ENCODE measurements around the gene APOE.
"Not testable (repeated sequence)": the region's sequence is repeated elsewhere in the genome, so short reads cannot be mapped to it uniquely, and the experiment has no call there.

APOE gene

DNA sequence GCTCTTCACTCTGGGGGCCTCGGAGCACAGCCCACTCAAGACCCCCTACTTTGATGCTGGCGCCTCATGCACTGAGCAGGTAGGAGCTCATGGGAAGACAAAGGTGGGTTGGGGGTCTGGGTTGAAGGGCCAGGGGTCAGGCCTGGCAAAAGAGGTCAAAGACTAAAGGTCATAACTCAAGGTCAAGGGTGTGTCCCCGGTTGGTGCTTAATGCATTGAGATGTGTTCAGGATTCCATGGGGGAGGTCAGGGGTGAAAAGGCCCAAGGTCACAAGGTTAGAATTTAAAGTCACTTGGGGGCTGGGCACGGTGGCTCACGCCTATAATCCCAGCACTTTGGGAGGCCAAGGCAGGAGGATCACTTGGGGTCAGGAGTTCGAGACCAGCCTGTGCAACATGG lies 19.5 kb upstream of the APOE start:
- TF ChIP-seq, protein P1, sequence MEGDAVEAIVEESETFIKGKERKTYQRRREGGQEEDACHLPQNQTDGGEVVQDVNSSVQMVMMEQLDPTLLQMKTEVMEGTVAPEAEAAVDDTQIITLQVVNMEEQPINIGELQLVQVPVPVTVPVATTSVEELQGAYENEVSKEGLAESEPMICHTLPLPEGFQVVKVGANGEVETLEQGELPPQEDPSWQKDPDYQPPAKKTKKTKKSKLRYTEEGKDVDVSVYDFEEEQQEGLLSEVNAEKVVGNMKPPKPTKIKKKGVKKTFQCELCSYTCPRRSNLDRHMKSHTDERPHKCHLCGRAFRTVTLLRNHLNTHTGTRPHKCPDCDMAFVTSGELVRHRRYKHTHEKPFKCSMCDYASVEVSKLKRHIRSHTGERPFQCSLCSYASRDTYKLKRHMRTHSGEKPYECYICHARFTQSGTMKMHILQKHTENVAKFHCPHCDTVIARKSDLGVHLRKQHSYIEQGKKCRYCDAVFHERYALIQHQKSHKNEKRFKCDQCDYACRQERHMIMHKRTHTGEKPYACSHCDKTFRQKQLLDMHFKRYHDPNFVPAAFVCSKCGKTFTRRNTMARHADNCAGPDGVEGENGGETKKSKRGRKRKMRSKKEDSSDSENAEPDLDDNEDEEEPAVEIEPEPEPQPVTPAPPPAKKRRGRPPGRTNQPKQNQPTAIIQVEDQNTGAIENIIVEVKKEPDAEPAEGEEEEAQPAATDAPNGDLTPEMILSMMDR (IDR thresholded peaks at IDR 0.05; ENCODE audit: insufficient read depth, low read depth, low read length, missing control alignments): no peak
- DNase-seq (ENCODE audit: low read depth): no peak
- H3K4me3 ChIP-seq (ENCODE audit: low read length): no peak overlapping the region

DNA sequence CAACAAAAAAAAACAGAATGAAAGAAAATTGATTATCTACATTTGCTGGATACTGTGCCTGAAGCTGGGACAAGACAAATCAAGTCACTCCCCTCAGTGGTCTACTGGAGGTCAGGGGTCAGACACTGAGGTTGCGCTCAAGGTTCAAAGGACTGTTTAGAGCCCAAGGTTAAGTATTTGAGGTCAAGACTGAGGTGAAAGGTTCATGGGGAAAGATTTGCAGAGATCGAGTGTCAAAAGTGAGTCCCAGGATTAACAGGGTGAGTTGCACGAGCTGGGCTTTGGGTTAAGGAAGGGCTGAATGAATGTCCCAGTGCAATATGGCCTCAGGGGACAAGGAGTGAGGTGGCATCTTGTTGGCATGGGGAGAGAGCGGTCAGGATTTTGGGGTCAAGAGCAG lies 17.9 kb upstream of the APOE start:
- H3K4me3 ChIP-seq (ENCODE audit: low read length): no peak overlapping the region
- TF ChIP-seq, protein P1 (IDR thresholded peaks at IDR 0.05; ENCODE audit: insufficient read depth, low read depth, low read length, missing control alignments): no peak
- DNase-seq (ENCODE audit: low read depth): no peak

GRCh38 chr19:44888335-44888734 lies 17.3 kb upstream of the APOE start:
- H3K4me3 ChIP-seq (ENCODE audit: low read length); DNase-seq (ENCODE audit: low read depth): not testable (repeated sequence)

GRCh38 chr19:44889830-44890365 lies 15.7 kb upstream of the APOE start:
- peak overlapping the region; percentile 59 for H3K4me3 ChIP-seq (ENCODE audit: low read length)
- no peak for DNase-seq (ENCODE audit: low read depth)
- TF ChIP-seq, protein P1 (IDR thresholded peaks at IDR 0.05; ENCODE audit: insufficient read depth, low read depth, low read length, missing control alignments): no peak

DNA sequence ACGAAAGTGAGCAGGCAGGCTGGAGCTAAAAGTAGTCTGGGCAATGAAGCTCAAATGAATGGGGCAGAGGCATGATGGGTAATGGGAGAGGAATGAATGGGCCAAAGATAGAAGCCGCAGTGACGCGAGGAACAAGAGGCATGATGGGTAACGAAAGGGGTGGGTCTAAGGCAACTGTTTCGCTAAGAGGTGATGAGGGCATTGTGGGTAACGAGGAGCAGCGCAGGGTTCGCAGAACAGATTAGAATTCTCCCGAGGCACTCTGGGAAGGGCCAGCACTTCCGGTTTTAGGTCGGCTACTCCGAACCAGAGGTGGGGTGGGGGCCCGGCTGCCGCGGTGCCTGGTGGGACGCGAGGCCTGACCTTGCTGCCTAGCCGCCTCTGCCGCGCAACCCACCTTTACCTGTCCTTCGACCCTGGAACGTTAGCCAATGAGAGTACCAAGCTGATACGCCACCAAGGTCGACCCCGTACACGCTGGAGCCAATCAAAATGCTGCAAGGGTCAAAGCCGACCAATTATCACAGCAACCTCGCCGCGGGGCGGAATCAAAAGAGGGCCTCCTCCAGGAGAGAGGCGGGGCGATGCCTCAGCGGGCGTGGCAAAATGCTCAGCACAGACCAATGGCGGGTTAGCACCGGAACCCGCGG lies 15.1 kb upstream of the APOE start:
- H3K4me3 ChIP-seq (ENCODE audit: low read length): peak overlapping the region; percentile 59
- TF ChIP-seq, protein P1 (IDR thresholded peaks at IDR 0.05; ENCODE audit: insufficient read depth, low read depth, low read length, missing control alignments): no peak
- peak; percentile 100 for DNase-seq (ENCODE audit: low read depth)

DNA sequence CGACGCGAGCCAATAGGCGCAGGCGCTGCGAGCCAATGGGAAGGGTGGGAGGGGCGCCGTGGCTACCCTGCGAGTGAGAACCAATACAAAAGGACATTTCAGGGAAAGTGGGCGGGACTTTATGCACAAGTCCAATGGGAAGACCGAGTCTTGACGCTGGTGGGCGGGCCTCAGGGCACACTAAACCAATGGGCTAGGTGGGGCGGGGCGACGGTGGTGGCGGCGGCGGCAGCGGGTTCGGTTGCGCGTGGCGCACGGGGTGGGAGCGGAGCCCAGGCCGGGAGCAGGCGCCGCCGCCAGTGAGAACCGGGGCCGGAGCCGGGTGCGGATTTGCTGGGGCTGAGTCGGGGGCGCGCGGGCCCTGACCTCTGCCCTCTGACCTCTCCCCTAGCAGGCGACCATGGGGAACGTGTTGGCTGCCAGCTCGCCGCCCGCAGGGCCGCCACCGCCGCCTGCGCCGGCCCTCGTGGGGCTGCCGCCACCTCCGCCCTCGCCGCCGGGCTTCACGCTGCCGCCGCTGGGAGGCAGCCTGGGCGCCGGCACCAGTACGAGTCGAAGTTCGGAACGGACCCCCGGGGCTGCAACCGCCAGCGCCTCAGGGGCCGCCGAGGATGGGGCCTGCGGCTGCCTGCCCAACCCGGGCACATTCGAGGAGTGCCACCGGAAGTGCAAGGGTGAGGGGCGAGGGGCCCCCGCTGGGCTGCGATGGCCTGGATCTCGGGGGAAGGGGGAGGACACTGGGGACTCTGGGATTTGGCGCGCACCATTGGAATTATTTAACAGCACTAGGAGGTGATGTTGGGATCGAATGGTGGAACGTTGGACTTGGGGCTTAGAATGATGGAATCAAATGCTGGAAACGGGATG lies 14.3 kb upstream of the APOE start, which contains the start of gene TOMM40:
Gene TOMM40, plus strand, starts transcription at position 239 of the 867 bp plus-strand sequence. Its CDS starts 162 bp downstream, at position 401.
- peak within 1 kb of the TSS; percentile 94 for H3K4me3 ChIP-seq (ENCODE audit: low read length)
- DNase-seq (ENCODE audit: low read depth): no peak
- TF ChIP-seq, protein P1 (IDR thresholded peaks at IDR 0.05; ENCODE audit: insufficient read depth, low read depth, low read length, missing control alignments): no peak

GRCh38 chr19:44892932-44893331 lies 12.7 kb upstream of the APOE start:
- no peak overlapping the region for H3K4me3 ChIP-seq (ENCODE audit: low read length)
- TF ChIP-seq, protein P1 (IDR thresholded peaks at IDR 0.05; ENCODE audit: insufficient read depth, low read depth, low read length, missing control alignments): no peak

More at GRCh38 chr19:44892932-44893331, 12.7 kb upstream of the APOE start:
- no peak for DNase-seq (ENCODE audit: low read depth)

All from epithelial cell of esophagus (primary cell).